ENCODE results near the gene WIPF2. TPM values are rescaled to one million over a fixed set of nuclear protein-coding genes. Genes with fewer than 3 reads are reported as not detected.

Gene WIPF2
- total RNA-seq, 1 experiment from 2014 or later = 23.0 TPM

- peaks cover 26% of the 10 kb centered on the region for H3K4me1 Mint-ChIP-seq
- TF ChIP-seq IRF1 (CRISPR knock-in tag; IDR thresholded peaks at IDR 0.05) (no peak), SMAD3 (CRISPR knock-in tag; IDR thresholded peaks at IDR 0.05; ENCODE audit: borderline replicate concordance) (no peak), AR (CRISPR knock-in tag; IDR thresholded peaks at IDR 0.05) (no peak), CDX4 (CRISPR knock-in tag; IDR thresholded peaks at IDR 0.05; ENCODE audit: borderline replicate concordance) (no peak)
- no peak overlapping the region for H3K4me3 Mint-ChIP-seq
- POLR2A ChIA-PET = no interaction called here
- H3K9me3 Mint-ChIP-seq = no peaks in the 10 kb centered on the region
- no peak for DNase-seq (ENCODE audit: low spot score)
- peaks cover 30% of the 10 kb centered on the region for H3K36me3 Mint-ChIP-seq
- peak overlapping the region; percentile 76 for H3K27ac Mint-ChIP-seq
- CTCF ChIA-PET = no interaction called here
- no peak for ATAC-seq
- no peaks in the 10 kb centered on the region for H3K27me3 Mint-ChIP-seq (ENCODE audit: low read depth)
Observed at GRCh38 chr17:40286473-40286872, 67.4 kb downstream of the WIPF2 start.

- ATAC-seq = peak; percentile 1; the same call in 1 of the 2 replicates
Observed at GRCh38 chr17:40287159-40287493, 68.0 kb downstream of the WIPF2 start.

GRCh38 chr17:40287494-40288369, 68.6 kb downstream of the WIPF2 start, which contains the start of gene CDC6:
Gene CDC6, plus strand, starts transcription at chr17:40287879. Its CDS starts 1,542 bp downstream, at chr17:40289421.
- peak within 1 kb of the TSS; percentile 98 for H3K27ac Mint-ChIP-seq
- DNase-seq (ENCODE audit: low spot score) (peak; percentile 98), ATAC-seq (peak; percentile 97)
- no peaks in the 10 kb centered on the region for H3K9me3 Mint-ChIP-seq
- CTCF ChIA-PET = interaction anchor here (0.6 to 13.6 kb wide), 10 partner anchors 30 to 274 kb away, joined by 3 to 82 read pairs (median 4); partner anchors contain the start of genes MSL1 and WIPF2
- peaks cover 14% of the 10 kb centered on the region for H3K4me1 Mint-ChIP-seq
- peaks cover 32% of the 10 kb centered on the region for H3K36me3 Mint-ChIP-seq
- peak within 1 kb of the TSS; percentile 98 for H3K4me3 Mint-ChIP-seq
- POLR2A ChIA-PET = interaction anchor here (0.6 to 2.1 kb wide), 8 partner anchors 21 to 280 kb away, joined by 3 to 7 read pairs (median 3); partner anchors contain the start of genes RARA and WIPF2
- no peaks in the 10 kb centered on the region for H3K27me3 Mint-ChIP-seq (ENCODE audit: low read depth)
- TF ChIP-seq ZSCAN18 (CRISPR knock-in tag; IDR thresholded peaks at IDR 0.05) (no peak), USF1 (CRISPR knock-in tag; IDR thresholded peaks at IDR 0.05) (peak; percentile 52; the same call in 1 of the 2 replicates), MAX (CRISPR knock-in tag; IDR thresholded peaks at IDR 0.05) (peak; percentile 82), ZNF423 (CRISPR knock-in tag; IDR thresholded peaks at IDR 0.05) (no peak), CREB1 (CRISPR knock-in tag; IDR thresholded peaks at IDR 0.05) (peak; percentile 74; the same call in 1 of the 2 replicates), ZNF121 (CRISPR knock-in tag; IDR thresholded peaks at IDR 0.05) (no peak), TEAD4 (CRISPR knock-in tag; IDR thresholded peaks at IDR 0.05) (no peak), HMGXB4 (CRISPR knock-in tag; IDR thresholded peaks at IDR 0.05) (no peak)

More at GRCh38 chr17:40287159-40287493, 68.0 kb downstream of the WIPF2 start:
- Mint-ChIP-seq H3K27me3 (ENCODE audit: low read depth) (no peaks in the 10 kb centered on the region), H3K36me3 (peaks cover 32% of the 10 kb centered on the region), H3K27ac (peak overlapping the region; percentile 54; the same call in 1 of the 2 replicates), H3K9me3 (no peaks in the 10 kb centered on the region), H3K4me3 (peak overlapping the region; percentile 98), H3K4me1 (peaks cover 19% of the 10 kb centered on the region)
- DNase-seq (ENCODE audit: low spot score) = no peak
- ChIA-PET CTCF (no interaction called here), POLR2A (no interaction called here)
- TF ChIP-seq NR1H2 (CRISPR knock-in tag; IDR thresholded peaks at IDR 0.05) (no peak), ATF6 (CRISPR knock-in tag; IDR thresholded peaks at IDR 0.05) (no peak), CBFB (CRISPR knock-in tag; IDR thresholded peaks at IDR 0.05; ENCODE audit: low read depth) (no peak), MLX (CRISPR knock-in tag; IDR thresholded peaks at IDR 0.05) (no peak), ZNF396 (CRISPR knock-in tag; IDR thresholded peaks at IDR 0.05; ENCODE audit: borderline replicate concordance) (no peak), JUN (CRISPR knock-in tag; IDR thresholded peaks at IDR 0.05) (no peak)

All from WTC11 (cell line).